HG02642 (cell line): ENCODE results near the gene ASTN1.

ENCODE experiments used
- ATAC-seq: cut with Tn5 transposase; IDR thresholded peaks from one replicate; pipeline ENCODE4 v1.9.1; 2021; ENCODE audit warnings: mild to moderate bottlenecking; ENCODE audit not compliant: unreplicated experiment, poor library complexity

ASTN1 gene

DNA sequence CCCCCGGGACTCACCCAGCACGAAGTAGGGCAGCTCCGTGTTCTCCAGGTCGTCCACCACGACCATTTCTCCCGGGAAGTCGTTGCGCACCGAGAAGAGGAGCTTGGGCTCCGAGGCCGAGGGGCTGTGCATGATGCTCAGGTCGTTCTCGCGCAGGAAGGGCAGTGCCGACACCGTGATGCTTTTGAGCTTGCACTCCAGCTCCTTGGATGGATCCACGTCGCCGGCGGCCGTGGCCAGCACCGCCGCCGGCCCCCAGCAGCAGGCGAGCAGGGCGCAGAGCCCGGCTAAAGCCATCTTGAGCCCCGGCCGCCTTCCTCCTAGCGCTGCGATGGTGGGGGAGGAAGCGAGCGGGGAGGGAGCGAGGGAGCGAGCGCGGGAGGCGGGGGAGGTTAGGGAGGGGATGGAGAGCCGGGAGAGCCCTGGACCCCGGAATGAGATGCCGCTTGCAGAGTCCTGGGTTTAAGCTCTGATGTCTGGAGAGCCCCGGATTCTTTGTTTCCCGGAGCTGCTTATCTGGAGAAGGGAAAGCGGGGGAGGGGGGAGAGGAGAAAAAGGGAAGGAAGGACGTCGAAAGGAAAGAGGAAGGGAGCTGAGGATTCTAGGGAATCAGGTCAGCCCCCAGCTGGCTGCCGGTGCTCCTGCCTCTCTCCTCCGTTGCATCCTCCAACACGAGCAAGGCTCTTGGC is at the start of gene ASTN1:
Gene ASTN1, minus strand, starts transcription at position 333 of the 689 bp plus-strand sequence. Its CDS starts 36 bp downstream, at position 297.
- ATAC-seq = no peak

- ATAC-seq = no peak
Measured at GRCh38 chr1:177211231-177211630, 46.7 kb upstream of the ASTN1 start.

GRCh38 chr1:177210071-177210470 is 45.6 kb upstream of the ASTN1 start:
- ATAC-seq = no peak

- ATAC-seq = no peak
Measured at GRCh38 chr1:177209357-177209756, 44.8 kb upstream of the ASTN1 start.

DNA sequence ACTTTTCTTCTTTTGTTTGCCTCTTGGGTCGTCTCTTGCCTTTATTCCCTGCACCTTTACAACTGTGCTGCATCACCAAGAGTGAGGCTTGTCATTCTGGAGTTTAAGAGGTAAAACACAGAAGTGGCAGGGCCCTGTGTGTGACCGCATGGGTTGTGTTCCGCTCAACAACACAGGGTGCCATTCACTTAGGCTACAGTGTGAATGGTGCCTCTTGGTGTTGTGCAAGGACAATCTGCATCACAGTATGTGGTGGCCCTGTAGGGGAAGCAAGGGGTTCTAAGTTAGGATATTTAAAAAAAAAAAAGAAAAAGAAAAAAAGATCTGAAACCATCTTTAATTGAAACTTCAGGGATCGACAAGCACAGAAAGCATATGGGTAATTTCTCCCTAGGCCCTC is 44.4 kb upstream of the ASTN1 start:
- no peak for ATAC-seq

DNA sequence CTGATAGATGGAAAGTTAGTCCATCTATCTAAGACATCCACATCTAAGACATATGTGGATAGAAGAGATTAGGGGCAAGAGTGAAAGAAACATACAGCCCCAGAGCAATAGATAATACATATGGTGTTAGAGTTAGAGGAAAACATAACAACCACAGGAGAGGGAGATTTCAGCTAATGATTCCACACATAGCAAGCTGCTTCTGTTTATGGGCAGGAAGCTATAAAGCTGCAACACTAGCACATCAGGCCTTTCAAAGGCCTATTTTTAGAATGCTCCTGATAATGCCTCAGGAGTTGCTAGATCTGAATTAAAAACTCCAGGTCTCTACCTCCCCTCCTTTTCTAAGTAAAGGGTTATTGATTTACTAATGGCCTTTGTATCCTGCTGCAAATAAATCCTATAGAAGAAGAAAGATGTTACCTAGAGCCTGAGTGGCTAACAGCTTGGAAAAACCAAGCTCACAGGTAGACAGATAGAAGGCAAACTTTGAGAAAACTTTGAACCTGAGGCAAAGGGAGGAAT is 42.4 kb upstream of the ASTN1 start:
- ATAC-seq = no peak

GRCh38 chr1:177200290-177200689 is 35.8 kb upstream of the ASTN1 start:
- ATAC-seq = no peak

DNA sequence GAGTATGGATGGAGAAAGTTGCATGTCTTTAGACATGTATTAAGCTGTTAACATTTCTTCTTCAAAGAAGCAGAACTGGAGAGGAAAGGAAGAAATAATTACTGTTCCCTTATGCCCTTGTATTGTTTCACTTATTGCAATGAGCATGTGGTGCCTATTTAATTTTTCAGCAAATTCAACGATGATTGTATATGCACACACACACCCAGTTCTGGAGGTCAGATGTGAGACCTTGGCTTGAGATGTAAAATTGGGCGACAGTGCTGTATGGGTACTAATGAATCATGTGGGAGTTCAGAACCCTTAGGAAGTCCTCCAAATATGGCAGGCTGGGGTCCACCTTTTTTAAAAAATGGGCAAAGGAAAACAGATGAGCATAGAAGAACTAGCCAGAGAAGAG is 33.7 kb upstream of the ASTN1 start:
- ATAC-seq = no peak

DNA sequence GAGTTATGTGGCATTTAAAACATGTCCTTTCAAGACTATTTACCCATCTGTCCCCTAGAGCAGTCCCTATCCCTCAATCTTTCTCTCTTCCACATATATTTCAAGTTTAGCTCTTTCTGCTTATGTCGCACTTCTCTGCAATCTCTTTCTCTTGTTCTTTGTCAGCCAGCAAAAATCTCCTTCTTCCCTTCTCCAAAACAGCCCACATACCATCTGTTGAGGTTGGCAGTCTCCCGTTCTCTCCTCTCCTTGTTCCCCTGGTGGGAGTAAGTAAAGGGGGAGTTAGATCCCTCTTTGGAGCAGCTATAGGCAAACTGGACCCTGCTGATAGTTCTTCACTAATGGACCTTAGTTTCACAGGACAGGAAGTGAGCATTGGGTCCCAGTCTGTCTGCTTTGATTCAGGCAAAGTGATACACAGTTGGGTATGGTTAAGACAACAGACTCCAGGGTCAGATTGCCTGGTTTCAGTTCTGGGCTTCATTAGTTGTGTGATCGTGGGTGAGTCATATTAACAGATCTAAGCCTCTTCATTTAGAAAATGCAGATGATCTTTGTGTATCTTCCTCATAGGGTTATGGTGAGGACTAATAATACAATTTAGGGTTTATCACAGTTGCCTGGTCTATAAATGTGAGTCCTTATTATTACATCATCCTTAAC is 25.9 kb upstream of the ASTN1 start:
- ATAC-seq = no peak

DNA sequence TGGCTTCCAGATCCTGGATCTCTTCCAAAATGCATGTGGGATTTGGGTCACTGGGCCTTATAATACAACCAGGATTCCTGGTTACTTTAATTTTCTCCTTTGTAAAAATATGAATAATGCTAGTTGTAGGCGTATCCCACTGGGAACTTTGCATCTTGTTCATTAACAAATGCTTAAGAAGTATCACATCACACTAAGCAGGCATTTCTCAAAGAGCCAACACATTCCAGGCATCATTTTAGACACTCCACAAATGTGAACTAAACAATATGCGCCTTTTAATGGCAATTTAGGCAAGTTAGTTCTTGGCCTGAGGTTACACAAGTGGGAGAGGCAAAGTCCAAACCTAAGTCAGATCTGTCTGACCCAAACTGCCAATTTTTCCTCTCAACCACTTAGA is 22.1 kb upstream of the ASTN1 start:
- ATAC-seq = no peak

- ATAC-seq = no peak
Measured at GRCh38 chr1:177185209-177185608, 20.7 kb upstream of the ASTN1 start.

GRCh38 chr1:177183836-177184235 is 19.3 kb upstream of the ASTN1 start:
- ATAC-seq = no peak

DNA sequence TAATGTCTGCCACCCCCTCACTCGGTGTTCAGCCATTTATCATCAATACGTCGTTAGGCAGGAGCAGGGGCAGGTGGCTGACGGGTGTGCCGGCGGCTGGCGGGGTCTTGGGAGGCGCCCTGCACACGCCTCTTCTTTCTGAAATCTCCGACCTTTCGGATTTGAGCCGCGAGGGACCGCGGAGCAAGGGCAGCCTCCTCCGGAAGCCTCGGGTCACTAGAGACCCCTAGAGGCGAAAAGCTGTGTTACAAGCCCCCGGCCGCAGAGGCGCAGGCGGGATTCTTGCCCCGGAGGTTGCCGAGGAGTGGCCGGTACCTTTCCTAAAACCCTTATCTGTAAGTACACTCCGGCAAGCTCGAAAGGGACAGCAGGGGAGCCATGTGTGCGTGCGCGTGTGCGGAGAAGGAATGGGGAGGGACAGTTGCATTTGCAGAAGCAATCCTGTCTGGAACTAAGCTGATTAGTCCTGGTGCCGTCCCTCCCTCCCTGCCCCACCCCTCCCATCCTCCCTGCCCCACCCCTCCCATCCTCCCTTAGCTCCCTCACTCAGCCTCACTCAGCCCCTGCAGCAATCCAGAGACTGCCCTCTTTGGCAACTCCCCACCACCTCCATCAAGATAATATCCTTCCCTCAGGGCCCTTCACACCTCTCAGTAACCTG is 17.2 kb upstream of the ASTN1 start:
- peak; percentile 96 for ATAC-seq

DNA sequence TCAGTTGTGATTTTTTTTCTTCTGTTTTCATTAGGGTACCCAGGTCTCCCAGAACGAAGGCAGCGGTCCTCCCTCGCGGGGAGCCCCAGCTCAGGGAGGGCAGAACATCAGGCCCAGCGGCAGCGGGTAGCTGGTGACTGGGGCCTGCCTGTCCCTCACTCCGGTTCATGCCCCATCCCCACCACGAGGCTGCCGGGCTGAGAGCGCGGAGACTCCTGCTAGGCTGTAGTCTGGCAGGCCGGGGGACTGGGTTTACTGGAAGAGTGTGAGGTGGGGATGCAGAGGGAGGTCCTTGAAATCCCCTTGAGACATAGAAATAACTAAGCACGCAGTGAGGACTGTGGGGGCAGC is 16.7 kb upstream of the ASTN1 start:
- ATAC-seq = peak; percentile 26

- no peak for ATAC-seq
Measured at GRCh38 chr1:177174921-177175634, 10.6 kb upstream of the ASTN1 start.

DNA sequence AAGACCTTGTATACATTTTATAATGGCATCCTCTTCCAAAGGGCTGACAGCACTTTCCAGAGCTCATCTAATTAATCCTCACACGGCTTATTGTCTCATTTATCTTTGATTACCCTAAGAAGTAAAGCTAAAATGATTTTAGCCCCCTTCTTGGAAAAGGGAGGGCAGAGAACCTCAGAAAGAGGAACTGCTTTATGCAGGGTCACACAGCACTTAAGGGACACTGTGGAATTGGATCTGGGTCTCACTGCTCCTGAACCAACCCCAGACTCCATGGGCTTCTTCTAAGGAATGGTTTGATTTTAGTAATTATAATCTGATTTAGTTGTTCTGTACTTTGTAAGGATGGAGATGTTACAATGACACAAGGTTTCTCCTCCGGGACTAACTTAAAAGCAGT is 9.5 kb upstream of the ASTN1 start:
- no peak for ATAC-seq

DNA sequence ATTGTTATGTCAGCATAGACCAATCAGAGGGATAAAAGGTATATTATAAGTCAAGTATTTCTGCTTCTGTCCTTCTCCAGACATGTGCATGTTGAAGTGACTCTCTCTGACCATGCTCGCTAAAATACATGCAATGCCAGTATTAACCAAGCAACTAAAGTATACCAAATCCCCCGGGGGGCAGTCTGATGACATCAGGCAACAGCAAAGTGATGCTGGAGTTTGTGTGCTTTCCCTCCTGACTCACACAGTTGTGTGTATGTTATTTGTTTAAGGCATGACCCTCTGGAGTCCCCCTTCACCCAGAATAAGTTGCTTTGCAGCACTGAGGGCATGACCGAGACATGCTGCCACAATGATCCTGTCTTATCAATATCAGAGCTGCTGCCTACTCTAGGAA is 8.4 kb upstream of the ASTN1 start:
- ATAC-seq = no peak

- ATAC-seq = no peak
Measured at GRCh38 chr1:177172272-177172671, 7.8 kb upstream of the ASTN1 start.

- ATAC-seq = no peak
Measured at GRCh38 chr1:177171536-177172123, 7.1 kb upstream of the ASTN1 start.

DNA sequence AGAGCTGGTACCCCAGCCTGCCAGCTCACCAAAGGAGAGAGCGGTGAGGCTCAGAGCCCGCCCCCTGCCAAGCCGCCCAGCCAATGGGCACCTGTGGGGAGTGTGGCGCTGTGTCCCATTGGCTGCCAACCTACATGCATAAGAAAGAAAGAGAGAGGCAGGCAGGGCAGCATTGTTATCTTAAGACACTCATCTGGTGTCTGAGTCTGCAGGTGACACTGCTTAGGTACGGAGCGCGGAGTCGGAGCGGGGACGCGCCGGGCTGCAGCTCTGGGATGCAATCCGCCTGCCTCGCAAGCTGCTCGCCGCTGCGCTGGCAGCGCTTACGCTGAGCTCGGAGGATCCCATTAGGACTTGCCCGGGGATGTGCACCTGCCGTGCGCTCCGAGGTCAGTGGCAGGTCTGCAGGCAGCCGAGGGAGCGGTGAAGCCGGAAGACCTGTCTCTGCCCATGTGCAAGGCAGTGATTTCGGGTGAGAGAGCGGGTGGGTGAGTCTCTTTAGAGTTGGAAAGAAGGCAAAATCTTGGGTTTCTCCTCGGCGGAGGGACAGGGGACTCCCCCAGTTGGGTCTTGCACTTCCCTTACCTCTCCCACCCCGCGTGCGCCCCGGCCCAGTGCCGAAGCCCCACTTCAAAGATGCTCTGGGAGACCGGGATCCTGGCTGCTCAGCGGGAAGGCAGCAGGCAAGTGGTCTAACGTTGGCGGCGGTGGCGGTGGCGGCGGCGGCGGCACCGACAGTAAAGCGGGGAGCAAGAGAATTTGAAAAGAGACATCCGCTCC is 6.4 kb upstream of the ASTN1 start, which contains the start of gene BRINP2:
Gene BRINP2, plus strand, starts transcription at position 203 of the 780 bp plus-strand sequence. CDS start 58,919 bp downstream, outside the sequence.
- peak; percentile 93 for ATAC-seq
